ENCODE measurements around the gene SCN5A. TPM values are rescaled to one million over a fixed set of nuclear protein-coding genes. Genes with fewer than 3 reads are reported as not detected.

Gene SCN5A
- total and polyA plus RNA-seq, 12 donors, result 0.04 to 2.1 (median 0.33) TPM; not detected in 2

- Histone ChIP-seq H3K9me3 (replicated peaks in 1 of 3) (no peaks in the 10 kb centered on the region), H3K4me1 (replicated peaks in 1 of 2) (no peaks in the 10 kb centered on the region), H3K4me3 (no peak overlapping the region), H3K36me3 (replicated peaks in 1 of 2) (no peaks in the 10 kb centered on the region), H3K27ac (no peak overlapping the region), H3K27me3 (no peaks in the 10 kb centered on the region)
- 88 to 94% (median 93%) methylated on average over 8 to 13 of the region's 13 CpGs for WGBS, 4 donors
- intact Hi-C loops (cut with DNase I), result no loop called here
- no peak for DNase-seq
- no peak for TF ChIP-seq POLR2A (IDR thresholded peaks at IDR 0.05)
- no peak for TF ChIP-seq CTCF (IDR thresholded peaks at IDR 0.05)
Measured at GRCh38 chr3:38598791-38599190, 50.7 kb downstream of the SCN5A start.

- DNase-seq, result no peak
- H3K36me3 ChIP-seq (replicated peaks in 1 of 2), result no peaks in the 10 kb centered on the region
- intact Hi-C loops (cut with DNase I), result no loop called here
- H3K27ac ChIP-seq, result no peak overlapping the region
- TF ChIP-seq CTCF (IDR thresholded peaks at IDR 0.05) (no peak), POLR2A (IDR thresholded peaks at IDR 0.05) (no peak)
- H3K9me3 ChIP-seq (replicated peaks in 1 of 3), result no peaks in the 10 kb centered on the region
- H3K4me3 ChIP-seq, result no peak overlapping the region
- H3K27me3 ChIP-seq, result no peaks in the 10 kb centered on the region
- H3K4me1 ChIP-seq (replicated peaks in 1 of 2), result no peaks in the 10 kb centered on the region
- WGBS, 4 donors, result 87 to 93% (median 92%) methylated on average over 11 to 12 of the region's 12 CpGs
Measured at GRCh38 chr3:38597502-38598060, 51.9 kb downstream of the SCN5A start.

GRCh38 chr3:38595393-38595792, 54.1 kb downstream of the SCN5A start:
- no peaks in the 10 kb centered on the region for H3K4me1 ChIP-seq (replicated peaks in 1 of 2)
- H3K27me3 ChIP-seq, result no peaks in the 10 kb centered on the region
- 74 to 87% (median 76%) methylated on average over 6 of the region's 6 CpGs for WGBS, 4 donors
- H3K36me3 ChIP-seq (replicated peaks in 1 of 2), result no peaks in the 10 kb centered on the region
- H3K27ac ChIP-seq, result no peak overlapping the region
- TF ChIP-seq CTCF (IDR thresholded peaks at IDR 0.05) (no peak), POLR2A (IDR thresholded peaks at IDR 0.05) (no peak)
- no peaks in the 10 kb centered on the region for H3K9me3 ChIP-seq (replicated peaks in 1 of 3)
- intact Hi-C loops (cut with DNase I), result no loop called here
- no peak overlapping the region for H3K4me3 ChIP-seq
- no peak for DNase-seq

GRCh38 chr3:38590521-38590920, 59.0 kb downstream of the SCN5A start:
- Histone ChIP-seq H3K27me3 (no peaks in the 10 kb centered on the region), H3K36me3 (replicated peaks in 1 of 2) (no peaks in the 10 kb centered on the region), H3K4me1 (replicated peaks in 1 of 2) (no peaks in the 10 kb centered on the region), H3K27ac (no peak overlapping the region), H3K4me3 (no peak overlapping the region), H3K9me3 (replicated peaks in 1 of 3) (no peaks in the 10 kb centered on the region)
- 43 to 86% (median 72%) methylated on average over 2 of the region's 2 CpGs for WGBS, 4 donors
- TF ChIP-seq CTCF (IDR thresholded peaks at IDR 0.05), result no peak
- TF ChIP-seq POLR2A (IDR thresholded peaks at IDR 0.05), result no peak
- no peak for DNase-seq
- intact Hi-C loops (cut with DNase I), result no loop called here
